ENCODE results near the gene FHL5.

DNA sequence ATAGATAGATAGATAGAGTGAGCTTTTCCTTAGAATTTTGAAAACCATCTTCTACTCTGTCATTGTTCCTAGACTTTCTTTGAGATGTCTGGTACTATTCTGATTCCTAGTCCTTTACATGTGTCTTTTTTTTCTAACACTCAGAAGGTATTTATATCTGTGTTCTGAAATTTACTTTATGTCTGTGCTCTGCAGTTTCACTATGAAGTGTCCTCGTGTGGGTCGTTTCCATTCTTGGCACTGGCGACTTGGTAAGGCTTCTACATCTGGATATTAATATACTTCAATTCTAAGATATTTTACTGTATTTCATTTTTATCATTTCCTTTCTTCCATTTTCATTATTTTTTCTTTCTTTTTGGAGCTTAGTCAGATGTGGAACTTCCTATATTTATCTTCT, 87.0 kb downstream of the FHL5 start:
- TF ChIP-seq CTCF (IDR thresholded peaks at IDR 0.05) (no peak), POLR2A (IDR thresholded peaks at IDR 0.05) (no peak), EP300 (IDR thresholded peaks at IDR 0.05) (no peak)

All from tibial nerve (tissue), 4 donors.